T-helper 17 cell (primary cell): ENCODE measurements around the gene LRRC4B. TPM values are rescaled to one million over a fixed set of nuclear protein-coding genes. Genes with fewer than 3 reads are reported as not detected.
"Not testable (repeated sequence)": the region's sequence is repeated elsewhere in the genome, so short reads cannot be mapped to it uniquely, and the experiment has no call there.

ENCODE experiments used
- ATAC-seq: fragments of 150-1000 bp; cut with Tn5 transposase; 2 replicates; pipeline ENCODE4 v1.10.0; 2021; ENCODE audit warnings: mild to moderate bottlenecking, moderate library complexity
- DNase-seq, 3 donors: peaks; one replicate each; pipeline versions ENCODE4 v3.0.0 to v3.0.0-alpha.2; 2020 to 2021
- H3K9me3 ChIP-seq: one replicate; pipeline ENCODE4 v1.7.0; 2013; ENCODE audit warnings: low read length, mild to moderate bottlenecking; ENCODE audit not compliant: control insufficient read depth, poor library complexity, severe bottlenecking
- H3K27ac Mint-ChIP-seq: one replicate; pipeline ENCODE4 v1.8.0; 2022; ENCODE audit warnings: mild to moderate bottlenecking, moderate library complexity, mixed read lengths
- H3K27me3 Mint-ChIP-seq: one replicate; pipeline ENCODE4 v1.8.0; 2022; ENCODE audit warnings: mixed read lengths
- H3K36me3 Mint-ChIP-seq: one replicate; pipeline ENCODE4 v1.8.0; 2022; ENCODE audit warnings: low read depth, mixed read lengths
- H3K4me1 Mint-ChIP-seq: one replicate; pipeline ENCODE4 v1.8.0; 2022; ENCODE audit warnings: mild to moderate bottlenecking, mixed read lengths
- H3K4me3 Mint-ChIP-seq: one replicate; pipeline ENCODE4 v1.8.0; 2022; ENCODE audit warnings: mild to moderate bottlenecking, moderate library complexity, mixed read lengths
- total RNA-seq, 4 donors: library from RNA in 2 of 4; stranded (reverse) in 2 of 4; gene quantifications; one replicate each; pipeline ENCODE4 v1.2.3 and lab custom pipeline; 2022 to 2026

Gene LRRC4B
- total RNA-seq, 2 donors from 2014 or later, result not detected

GRCh38 chr19:50590191-50590590, 22.0 kb upstream of the LRRC4B start:
- Mint-ChIP-seq H3K27ac (no peak overlapping the region), H3K36me3 (no peaks in the 10 kb centered on the region), H3K27me3 (peaks cover 41% of the 10 kb centered on the region), H3K4me3 (no peak overlapping the region), H3K4me1 (no peaks in the 10 kb centered on the region)
- ATAC-seq, result no peak
- no peak for DNase-seq
- H3K9me3 ChIP-seq, result no peaks in the 10 kb centered on the region

- not testable (repeated sequence) for H3K9me3 ChIP-seq, ATAC-seq, H3K4me3 Mint-ChIP-seq, H3K27ac Mint-ChIP-seq, DNase-seq, H3K36me3 Mint-ChIP-seq, H3K4me1 Mint-ChIP-seq
- peaks cover 48% of the 10 kb centered on the region for H3K27me3 Mint-ChIP-seq
Observed at GRCh38 chr19:50581795-50582660, 13.8 kb upstream of the LRRC4B start.

- peaks cover 41% of the 10 kb centered on the region for H3K27me3 Mint-ChIP-seq
- H3K9me3 ChIP-seq, result no peaks in the 10 kb centered on the region
- H3K36me3 Mint-ChIP-seq, result peaks cover 3% of the 10 kb centered on the region
- H3K4me3 Mint-ChIP-seq, result no peak overlapping the region
- no peak for ATAC-seq
- no peak overlapping the region for H3K27ac Mint-ChIP-seq
- DNase-seq, result no peak
- no peaks in the 10 kb centered on the region for H3K4me1 Mint-ChIP-seq
Observed at GRCh38 chr19:50580970-50581634, 12.9 kb upstream of the LRRC4B start.

- peaks cover 3% of the 10 kb centered on the region for H3K36me3 Mint-ChIP-seq
- no peaks in the 10 kb centered on the region for H3K4me1 Mint-ChIP-seq
- DNase-seq (no peak), ATAC-seq (no peak)
- H3K27me3 Mint-ChIP-seq, result peaks cover 46% of the 10 kb centered on the region
- H3K27ac Mint-ChIP-seq, result no peak overlapping the region
- no peak overlapping the region for H3K4me3 Mint-ChIP-seq
- H3K9me3 ChIP-seq, result no peaks in the 10 kb centered on the region
Observed at GRCh38 chr19:50580240-50580639, 12.0 kb upstream of the LRRC4B start.

GRCh38 chr19:50576769-50577168, 8.5 kb upstream of the LRRC4B start:
- H3K9me3 ChIP-seq, H3K36me3 Mint-ChIP-seq, ATAC-seq, H3K4me3 Mint-ChIP-seq, DNase-seq, H3K4me1 Mint-ChIP-seq, H3K27ac Mint-ChIP-seq: not testable (repeated sequence)
- peaks cover 44% of the 10 kb centered on the region for H3K27me3 Mint-ChIP-seq

GRCh38 chr19:50573741-50574461, 5.7 kb upstream of the LRRC4B start:
- no peak overlapping the region for H3K4me3 Mint-ChIP-seq

GRCh38 chr19:50570997-50571396, 2.8 kb upstream of the LRRC4B start:
- ATAC-seq (no peak), DNase-seq (no peak)
- peaks cover 43% of the 10 kb centered on the region for H3K27me3 Mint-ChIP-seq
- H3K9me3 ChIP-seq, result no peaks in the 10 kb centered on the region
- peaks cover 3% of the 10 kb centered on the region for H3K36me3 Mint-ChIP-seq
- no peak overlapping the region for H3K27ac Mint-ChIP-seq
- peaks cover 11% of the 10 kb centered on the region for H3K4me1 Mint-ChIP-seq
- no peak overlapping the region for H3K4me3 Mint-ChIP-seq

More at GRCh38 chr19:50573741-50574461, 5.7 kb upstream of the LRRC4B start:
- peaks cover 3% of the 10 kb centered on the region for H3K4me1 Mint-ChIP-seq
- H3K27me3 Mint-ChIP-seq, result peaks cover 50% of the 10 kb centered on the region
- ATAC-seq, result no peak
- no peaks in the 10 kb centered on the region for H3K9me3 ChIP-seq
- no peak overlapping the region for H3K27ac Mint-ChIP-seq
- peaks cover 3% of the 10 kb centered on the region for H3K36me3 Mint-ChIP-seq
- DNase-seq, result no peak

- Mint-ChIP-seq H3K4me1 (peaks cover 15% of the 10 kb centered on the region), H3K4me3 (no peak overlapping the region), H3K27ac (no peak overlapping the region), H3K27me3 (peaks cover 46% of the 10 kb centered on the region), H3K36me3 (peaks cover 3% of the 10 kb centered on the region)
- ATAC-seq, result no peak
- DNase-seq, result no peak
- no peaks in the 10 kb centered on the region for H3K9me3 ChIP-seq
Observed at GRCh38 chr19:50569938-50570540, 1.8 kb upstream of the LRRC4B start.

- ATAC-seq (no peak), DNase-seq (no peak)
- Mint-ChIP-seq H3K4me3 (peak overlapping the region; percentile 58), H3K27ac (no peak overlapping the region), H3K4me1 (peaks cover 19% of the 10 kb centered on the region), H3K27me3 (peaks cover 49% of the 10 kb centered on the region), H3K36me3 (peaks cover 6% of the 10 kb centered on the region)
- no peaks in the 10 kb centered on the region for H3K9me3 ChIP-seq
Observed at GRCh38 chr19:50568728-50569698, 778 bp upstream of the LRRC4B start.

GRCh38 chr19:50567052-50567841, 988 bp downstream of the LRRC4B start:
- DNase-seq, result no peak
- Mint-ChIP-seq H3K36me3 (peaks cover 11% of the 10 kb centered on the region), H3K4me1 (peaks cover 22% of the 10 kb centered on the region), H3K4me3 (peak overlapping the region; percentile 72), H3K27me3 (peaks cover 60% of the 10 kb centered on the region), H3K27ac (no peak overlapping the region)
- ATAC-seq, result no peak
- no peaks in the 10 kb centered on the region for H3K9me3 ChIP-seq

- ATAC-seq, result no peak
- H3K27me3 Mint-ChIP-seq, result peaks cover 59% of the 10 kb centered on the region
Observed at GRCh38 chr19:50565984-50566903, 2.0 kb downstream of the LRRC4B start.

More at GRCh38 chr19:50565984-50566903, 2.0 kb downstream of the LRRC4B start:
- no peak for DNase-seq
- H3K36me3 Mint-ChIP-seq, result peaks cover 11% of the 10 kb centered on the region
- no peak overlapping the region for H3K27ac Mint-ChIP-seq
- peak overlapping the region; percentile 72 for H3K4me3 Mint-ChIP-seq
- H3K9me3 ChIP-seq, result no peaks in the 10 kb centered on the region
- peaks cover 22% of the 10 kb centered on the region for H3K4me1 Mint-ChIP-seq
